Natural killer cell (primary cell): Measurements from ENCODE around the gene MYO5A. TPM values are rescaled to one million over a fixed set of nuclear protein-coding genes. Genes with fewer than 3 reads are reported as not detected.

Source experiments
- ATAC-seq, 3 donors: fragments of 150-1000 bp in 2 of 3; fragments of 200-7000 bp in 1 of 3; cut with Tn5 transposase; 1 replicate in 1 of 3; 2 replicates in 2 of 3; pipeline ENCODE4 v1.10.0; 2021; ENCODE audit warnings: mild to moderate bottlenecking in 2 of 3, moderate library complexity in 2 of 3
- DNase-seq, 2 donors: peaks; one replicate each; pipeline versions ENCODE4 v3.0.0 to v3.0.0-alpha.2; 2013 to 2021; ENCODE audit warnings: mixed read lengths in 1 of 2
- H3K27ac ChIP-seq: one replicate; pipeline ENCODE4 v1.5.1; 2013; ENCODE audit warnings: mild to moderate bottlenecking, low read length
- H3K27me3 ChIP-seq: one replicate; pipeline ENCODE4 v1.6.1; 2013; ENCODE audit warnings: low read length; ENCODE audit not compliant: control insufficient read depth, insufficient read depth
- H3K36me3 ChIP-seq: one replicate; pipeline ENCODE4 v1.6.1; 2013; ENCODE audit warnings: low read length; ENCODE audit not compliant: control insufficient read depth, insufficient read depth
- H3K4me1 ChIP-seq: one replicate; pipeline ENCODE4 v1.6.1; 2013; ENCODE audit warnings: low read length; ENCODE audit not compliant: control insufficient read depth, insufficient read depth
- H3K4me3 ChIP-seq: one replicate; pipeline ENCODE4 v1.5.1; 2013; ENCODE audit warnings: low read length
- H3K9me3 ChIP-seq: one replicate; pipeline ENCODE4 v1.6.1; 2013; ENCODE audit warnings: low read length; ENCODE audit not compliant: control insufficient read depth, insufficient read depth
- H3K27ac Mint-ChIP-seq, 2 donors: one replicate each; pipeline ENCODE4 v1.8.0; 2022; ENCODE audit warnings: mild to moderate bottlenecking in 2 of 2, mixed read lengths in 2 of 2, moderate library complexity in 1 of 2
- H3K27me3 Mint-ChIP-seq, 2 donors: one replicate each; pipeline ENCODE4 v1.8.0; 2022; ENCODE audit warnings: low read depth in 2 of 2, mixed read lengths in 2 of 2
- H3K36me3 Mint-ChIP-seq: one replicate; pipeline ENCODE4 v1.8.0; 2022; ENCODE audit warnings: mixed read lengths
- H3K4me1 Mint-ChIP-seq, 2 donors: one replicate each; pipeline ENCODE4 v1.8.0; 2022; ENCODE audit warnings: mixed read lengths in 2 of 2
- H3K4me3 Mint-ChIP-seq: one replicate; pipeline ENCODE4 v1.8.0; 2022; ENCODE audit warnings: mild to moderate bottlenecking, moderate library complexity, mixed read lengths
- H3K9me3 Mint-ChIP-seq, 2 donors: one replicate each; pipeline ENCODE4 v1.8.0; 2022; ENCODE audit warnings: mixed read lengths in 2 of 2
- WGBS: methylation state at CpG from one replicate; pipeline ENCODE4 v1.1.7; 2013; ENCODE audit warnings: missing lambda C conversion rate; ENCODE audit not compliant: insufficient coverage; 5-methylcytosine and 5-hydroxymethylcytosine counted together
- intact Hi-C: fragments of 100-400 bp; cut with micrococcal nuclease; formaldehyde crosslinking; loops from one replicate; pipeline ENCODE4 v1.14.2; 2022
- total RNA-seq, 4 donors: library from RNA; stranded (reverse); fragments of 120-200 nt in 1 of 4; gene quantifications; one replicate each; pipeline versions ENCODE4 v1.2.3 to v1.2.4, GENCODE V29; 2013 to 2022
- TF ChIP-seq, protein P1 (sequence below): fragments of 200-600 bp; IDR thresholded peaks from one replicate; pipeline ENCODE4 v1.8.0; 2022; ENCODE audit warnings: antibody characterized with exemption

The MYO5A gene
- total RNA-seq, 3 donors from 2014 or later (not counting 1 experiment from before 2014, with no cell fraction given), result 42.8 to 51.5 (median 44.4) TPM

DNA sequence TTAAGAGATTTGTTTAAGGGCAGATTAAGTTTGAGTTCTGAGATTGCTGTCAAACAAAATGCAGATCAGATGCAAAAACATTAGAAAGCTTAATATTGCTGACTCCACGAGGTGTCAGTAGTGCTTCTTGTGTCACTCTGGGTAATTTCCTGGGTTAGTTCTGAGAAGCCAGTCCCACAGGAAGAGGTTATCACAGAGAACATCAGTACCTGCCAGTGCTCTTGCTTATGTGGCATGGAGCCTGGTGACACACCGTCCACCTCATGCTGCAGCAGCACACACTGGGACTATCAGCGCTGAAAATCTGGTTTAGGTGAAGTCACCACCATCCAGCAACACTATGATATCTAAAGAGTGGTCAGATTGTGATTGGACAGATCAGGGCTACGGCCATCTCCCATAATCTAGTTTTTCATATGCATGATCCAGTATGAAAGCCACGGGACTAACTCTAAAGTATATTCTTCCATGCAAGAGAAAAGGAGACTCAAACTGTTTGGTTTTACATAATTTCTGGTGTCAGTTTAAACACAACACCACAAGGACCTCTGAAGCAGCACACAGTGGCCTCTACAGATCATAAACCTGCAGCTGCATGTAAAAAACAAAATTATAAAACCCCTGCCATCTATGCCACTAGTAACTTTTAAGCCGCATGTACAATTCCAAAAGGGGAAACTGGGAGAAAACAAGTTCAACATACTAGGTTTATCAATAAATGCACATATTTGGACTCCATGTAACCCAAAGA, 197.0 kb downstream of the MYO5A start:
- no peaks in the 10 kb centered on the region for H3K27me3 ChIP-seq
- peak overlapping the region; percentile 24 for H3K27ac ChIP-seq
- peak overlapping the region; percentile 40 for H3K4me3 Mint-ChIP-seq
- peaks cover 42% of the 10 kb centered on the region for H3K36me3 ChIP-seq
- TF ChIP-seq, protein P1, sequence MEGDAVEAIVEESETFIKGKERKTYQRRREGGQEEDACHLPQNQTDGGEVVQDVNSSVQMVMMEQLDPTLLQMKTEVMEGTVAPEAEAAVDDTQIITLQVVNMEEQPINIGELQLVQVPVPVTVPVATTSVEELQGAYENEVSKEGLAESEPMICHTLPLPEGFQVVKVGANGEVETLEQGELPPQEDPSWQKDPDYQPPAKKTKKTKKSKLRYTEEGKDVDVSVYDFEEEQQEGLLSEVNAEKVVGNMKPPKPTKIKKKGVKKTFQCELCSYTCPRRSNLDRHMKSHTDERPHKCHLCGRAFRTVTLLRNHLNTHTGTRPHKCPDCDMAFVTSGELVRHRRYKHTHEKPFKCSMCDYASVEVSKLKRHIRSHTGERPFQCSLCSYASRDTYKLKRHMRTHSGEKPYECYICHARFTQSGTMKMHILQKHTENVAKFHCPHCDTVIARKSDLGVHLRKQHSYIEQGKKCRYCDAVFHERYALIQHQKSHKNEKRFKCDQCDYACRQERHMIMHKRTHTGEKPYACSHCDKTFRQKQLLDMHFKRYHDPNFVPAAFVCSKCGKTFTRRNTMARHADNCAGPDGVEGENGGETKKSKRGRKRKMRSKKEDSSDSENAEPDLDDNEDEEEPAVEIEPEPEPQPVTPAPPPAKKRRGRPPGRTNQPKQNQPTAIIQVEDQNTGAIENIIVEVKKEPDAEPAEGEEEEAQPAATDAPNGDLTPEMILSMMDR, result peak; percentile 49
- intact Hi-C loops, result loop anchor here (1.0 to 5.0 kb wide), 2 partner anchors 74 to 404 kb away; no protein-coding TSS in a partner anchor
- H3K27me3 Mint-ChIP-seq, result no peaks in the 10 kb centered on the region
- no peaks in the 10 kb centered on the region for H3K9me3 Mint-ChIP-seq
- peak in 1 of 2 donors; percentile 83 for DNase-seq
- H3K36me3 Mint-ChIP-seq, result peaks cover 9% of the 10 kb centered on the region
- no peaks in the 10 kb centered on the region for H3K9me3 ChIP-seq
- peak; percentile 73 to 98 (median 92) for ATAC-seq
- H3K27ac Mint-ChIP-seq, result peak overlapping the region; percentile 68 to 74
- H3K4me3 ChIP-seq, result no peak overlapping the region
- peaks cover 6% of the 10 kb centered on the region for H3K4me1 ChIP-seq
- peaks cover 10 to 13% of the 10 kb centered on the region in 2 donors for H3K4me1 Mint-ChIP-seq
- WGBS, result 23% methylated on average over 6 of the region's 6 CpGs

DNA sequence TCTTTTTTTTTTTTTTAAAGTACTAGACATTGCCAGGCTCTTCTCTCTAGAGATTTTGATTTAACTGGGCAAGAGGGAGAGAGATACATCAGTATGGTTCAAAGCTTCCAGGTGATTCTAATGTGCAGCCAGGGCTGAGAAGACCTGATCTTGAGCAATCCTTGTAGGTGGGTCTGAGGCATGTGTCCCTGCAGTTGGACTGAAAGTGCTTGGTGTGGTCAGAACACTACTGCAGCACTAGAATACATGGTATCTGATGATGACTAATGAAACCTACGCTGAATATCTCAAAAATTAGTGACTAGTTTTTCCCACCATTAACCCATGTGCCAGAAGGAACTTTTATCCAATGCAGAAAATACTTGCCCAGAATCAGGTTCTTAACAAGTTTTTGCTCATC, 198.7 kb downstream of the MYO5A start:
- Mint-ChIP-seq H3K9me3 (no peaks in the 10 kb centered on the region), H3K4me3 (no peak overlapping the region), H3K27me3 (no peaks in the 10 kb centered on the region), H3K27ac (no peak overlapping the region), H3K4me1 (peaks cover 10 to 13% of the 10 kb centered on the region in 2 donors), H3K36me3 (peaks cover 16% of the 10 kb centered on the region)
- DNase-seq (no peak), ATAC-seq (no peak)
- Histone ChIP-seq H3K4me3 (no peak overlapping the region), H3K9me3 (no peaks in the 10 kb centered on the region), H3K4me1 (peaks cover 6% of the 10 kb centered on the region), H3K27ac (no peak overlapping the region), H3K36me3 (peaks cover 47% of the 10 kb centered on the region), H3K27me3 (no peaks in the 10 kb centered on the region)
- TF ChIP-seq, protein P1, result no peak
- intact Hi-C loops, result loop anchor here (5.0 kb wide), 1 partner anchor 73 kb away; no protein-coding TSS in a partner anchor
- WGBS, result 85% methylated on average over 1 of the region's 1 CpG

DNA sequence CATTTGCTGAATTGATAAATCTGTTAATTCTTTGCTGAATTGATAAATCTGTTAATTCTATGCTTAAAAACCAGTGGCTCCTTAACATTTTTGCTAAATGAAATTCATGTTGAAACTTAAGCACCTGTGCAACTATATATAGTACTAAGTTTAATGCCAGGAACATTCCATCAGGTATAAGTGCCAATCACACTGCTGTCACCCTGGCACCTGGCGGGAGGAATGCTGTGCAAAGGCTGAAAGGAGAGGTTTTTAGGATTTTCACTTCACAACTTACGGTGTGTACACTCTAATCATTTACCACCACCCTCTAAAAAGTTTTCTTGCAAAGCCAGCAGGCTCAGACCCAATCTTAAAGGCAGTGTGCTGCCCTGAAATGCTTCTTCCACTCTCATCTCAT, 199.5 kb downstream of the MYO5A start:
- Histone ChIP-seq H3K27ac (no peak overlapping the region), H3K4me1 (peaks cover 6% of the 10 kb centered on the region), H3K9me3 (no peaks in the 10 kb centered on the region), H3K27me3 (no peaks in the 10 kb centered on the region), H3K36me3 (peaks cover 46% of the 10 kb centered on the region), H3K4me3 (no peak overlapping the region)
- Mint-ChIP-seq H3K4me1 (peaks cover 10 to 13% of the 10 kb centered on the region in 2 donors), H3K9me3 (no peaks in the 10 kb centered on the region), H3K4me3 (no peak overlapping the region), H3K36me3 (peaks cover 16% of the 10 kb centered on the region), H3K27me3 (no peaks in the 10 kb centered on the region), H3K27ac (no peak overlapping the region)
- TF ChIP-seq, protein P1, result no peak
- ATAC-seq, result no peak
- no peak for DNase-seq
- intact Hi-C loops, result no loop called here
- WGBS, result 100% methylated on average over 2 of the region's 2 CpGs
